OCI-LY7 (cell line): ENCODE results near the gene SP100. TPM values are rescaled to one million over a fixed set of nuclear protein-coding genes. Genes with fewer than 3 reads are reported as not detected.

Experiments
- small RNA-seq: library from RNA; depleted of rRNA; stranded (forward); fragments of <200 nt; gene quantifications from one replicate; pipeline ENCODE3, GENCODE V24; 2014
- total RNA-seq, 2 experiments: library from RNA; depleted of rRNA in 1 of 2; stranded (reverse); fragments of >200 nt in 1 of 2; shearing (Covaris generic) in 1 of 2; gene quantifications; 2 replicates each; pipeline ENCODE4 v1.2.3, GENCODE V29; 2014 to 2022

Gene SP100
- total RNA-seq, 2 experiments from 2014 or later = 44.6 to 54.5 TPM

Small RNA genes within 50 kb of the gene (small RNA-seq; reads per million reads assigned to genes)
- gene HMGB1P3 (not detected), gene RN7SL834P (not detected), gene RNU6-451P (not detected)

Other genes with a start within 250 kb of the SP100 start
- 15.7 and 15.8 TPM in 2 replicates for gene SP110, start 196.2 kb upstream of the SP100 start, total RNA-seq (2014; rRNA removed; shearing (Covaris generic))
- 9.3 and 13.3 TPM in 2 replicates for gene SP110, start 196.2 kb upstream of the SP100 start, total RNA-seq (2022)
- gene SP140, start 190.5 kb upstream of the SP100 start, total RNA-seq (2014; rRNA removed; shearing (Covaris generic)) = 4.3 and 4.8 TPM in 2 replicates
- gene SP140, start 190.5 kb upstream of the SP100 start, total RNA-seq (2022) = 4.4 and 6.4 TPM in 2 replicates
- gene SP140L, start 89.0 kb upstream of the SP100 start, total RNA-seq (2014; rRNA removed; shearing (Covaris generic)) = 7.5 and 10.4 TPM in 2 replicates
- 17.0 and 19.3 TPM in 2 replicates for gene SP140L, start 89.0 kb upstream of the SP100 start, total RNA-seq (2022)